NCI-H82 treated with DMSO at 0.1 percent for 48 hours (cell line): Measurements from ENCODE around the gene IZUMO1R.
"Not testable (repeated sequence)": the region's sequence is repeated elsewhere in the genome, so short reads cannot be mapped to it uniquely, and the experiment has no call there.

Experiments used
- DNase-seq: peaks from one replicate; lab custom pipeline; 2025; ENCODE audit not compliant: unreplicated experiment; lab: John Stamatoyannopoulos, UW

IZUMO1R gene

DNA sequence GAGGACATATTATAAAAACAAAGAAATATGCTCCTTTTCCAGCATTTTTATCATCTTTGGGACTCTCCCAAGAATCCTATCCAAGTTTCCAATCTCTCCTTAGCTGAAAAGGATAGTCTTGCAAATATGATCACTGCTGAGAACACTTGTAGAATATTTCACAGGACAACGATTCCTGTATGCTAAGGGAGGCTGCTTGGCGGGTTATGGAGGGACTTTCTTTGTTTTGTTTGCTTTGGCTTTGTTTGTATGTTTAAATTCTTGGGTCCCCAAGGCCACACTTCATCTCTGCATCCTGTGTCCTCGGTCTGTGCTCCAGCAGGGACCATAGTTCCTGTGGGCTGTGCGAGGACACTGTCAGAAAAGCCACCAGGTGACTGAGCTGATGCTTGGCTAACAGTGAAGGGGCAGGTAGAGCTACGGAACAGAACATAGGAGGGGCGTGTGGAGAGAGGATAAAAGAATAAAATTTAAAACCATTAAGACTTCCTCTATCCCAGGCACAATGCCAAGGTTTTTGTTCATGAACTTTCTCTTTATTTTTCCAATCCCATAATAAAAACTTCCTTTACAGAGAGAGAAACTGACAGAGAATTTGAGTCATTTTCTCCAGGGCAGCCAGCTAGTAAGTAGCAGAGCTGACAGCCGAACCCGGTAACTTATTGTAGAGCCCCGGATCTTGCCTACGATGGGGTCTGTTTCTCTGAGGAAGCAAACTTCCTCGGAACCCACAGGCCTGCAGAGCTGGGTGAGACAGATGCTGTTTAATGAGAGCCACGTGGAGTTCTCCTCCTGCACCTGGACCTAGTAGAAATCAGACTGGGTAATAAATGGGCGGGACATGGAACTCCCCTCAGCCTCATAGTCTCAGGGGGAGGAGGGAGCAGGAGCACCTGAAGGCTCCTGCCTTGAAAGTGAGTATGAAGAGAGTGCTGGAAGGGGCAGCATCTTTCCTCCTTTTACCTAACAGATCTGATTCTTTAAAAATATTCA, at the start of gene IZUMO1R:
IZUMO1R (plus strand) TSS at position 615 of the 993 bp plus-strand sequence. CDS start 1,057 bp downstream, outside the sequence.
- DNase-seq: no peak

DNA sequence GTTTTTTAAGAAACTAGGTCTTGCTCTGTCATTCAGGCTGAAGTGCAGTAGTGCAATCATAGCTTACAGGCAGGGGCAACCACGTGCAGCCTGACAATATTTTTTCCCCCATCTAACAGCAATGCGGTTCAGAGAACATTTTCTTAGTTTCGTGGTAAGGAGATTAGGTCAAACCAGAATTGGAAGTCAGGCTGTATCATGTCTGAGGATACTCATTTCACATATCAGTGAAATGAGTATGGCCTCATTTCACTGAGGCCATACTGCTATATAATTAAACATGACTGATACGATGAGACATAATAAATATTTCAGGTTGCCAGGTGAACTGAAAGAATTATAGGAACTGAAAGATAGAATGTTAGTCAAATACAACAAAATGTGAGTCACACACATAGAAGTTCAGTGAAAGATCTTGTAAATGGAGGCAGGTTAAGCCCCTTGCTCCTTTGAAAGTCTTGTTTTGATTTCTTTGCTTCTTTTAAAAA, 32.5 kb upstream of the IZUMO1R start:
- no peak for DNase-seq

DNA sequence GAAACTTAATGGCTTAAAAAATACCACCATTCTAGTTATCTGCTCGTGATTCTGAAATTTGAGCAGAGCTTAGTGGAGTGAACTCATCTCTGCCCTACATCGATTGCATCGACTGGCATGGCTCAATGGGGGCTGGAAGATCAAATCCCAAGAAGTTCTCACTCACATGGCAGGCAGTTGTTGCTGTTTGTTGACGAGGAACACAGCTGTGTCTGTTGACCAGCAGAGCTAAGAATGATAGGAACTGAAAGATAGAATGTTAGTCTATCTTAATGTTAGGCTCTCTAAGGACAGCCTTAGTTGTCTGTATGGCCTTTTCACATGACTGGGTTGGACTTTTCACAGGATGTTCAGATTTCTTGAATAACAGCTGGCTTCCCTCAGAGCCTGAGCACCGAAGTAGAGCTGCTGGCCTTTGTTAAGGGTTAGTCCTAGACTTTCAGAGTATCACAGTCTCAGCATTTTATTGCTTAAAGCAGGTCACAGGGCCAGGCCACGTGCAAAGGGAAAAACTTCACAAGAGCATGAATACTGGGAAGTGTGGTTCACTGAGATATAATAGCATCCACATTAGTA, 31.6 kb upstream of the IZUMO1R start:
- no peak for DNase-seq

DNA sequence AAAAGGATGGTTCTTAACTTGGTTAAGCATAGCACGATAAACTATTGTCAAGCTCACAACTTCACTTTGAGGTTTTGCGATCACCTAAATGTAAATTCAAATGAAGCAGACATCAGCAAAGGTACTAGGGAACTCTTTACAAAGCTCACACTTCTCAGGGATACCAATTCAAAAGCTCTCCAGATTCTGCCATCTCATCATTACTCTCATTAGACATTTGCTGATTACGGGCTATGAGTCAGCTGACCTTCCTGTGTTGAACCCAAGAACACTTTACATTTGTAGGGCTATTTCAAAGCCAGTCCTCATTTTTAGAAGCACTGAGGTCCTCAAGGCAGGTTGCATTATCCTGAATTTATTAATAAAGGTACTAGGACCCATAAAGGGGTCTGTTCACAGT, 28.4 kb upstream of the IZUMO1R start:
- no peak for DNase-seq

DNA sequence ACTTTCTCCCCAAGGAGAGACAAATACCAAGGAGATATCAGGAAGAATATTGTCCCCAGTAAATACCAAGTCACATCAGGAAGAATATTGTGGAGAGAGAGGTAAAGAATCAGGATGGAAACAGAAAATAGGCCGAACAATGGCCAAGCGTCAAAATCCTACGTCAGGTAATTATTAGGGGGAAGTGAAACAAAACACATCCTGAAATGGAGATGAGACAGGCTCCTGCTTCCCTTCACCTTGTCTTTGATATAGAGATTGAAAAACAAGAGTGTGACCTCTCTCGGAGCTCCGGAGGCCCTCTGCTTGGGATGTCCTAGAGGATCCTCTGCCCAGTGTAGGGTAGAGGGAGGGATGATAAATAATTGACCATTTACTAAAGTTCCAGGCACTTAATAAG, 27.4 kb upstream of the IZUMO1R start:
- DNase-seq: no peak

DNA sequence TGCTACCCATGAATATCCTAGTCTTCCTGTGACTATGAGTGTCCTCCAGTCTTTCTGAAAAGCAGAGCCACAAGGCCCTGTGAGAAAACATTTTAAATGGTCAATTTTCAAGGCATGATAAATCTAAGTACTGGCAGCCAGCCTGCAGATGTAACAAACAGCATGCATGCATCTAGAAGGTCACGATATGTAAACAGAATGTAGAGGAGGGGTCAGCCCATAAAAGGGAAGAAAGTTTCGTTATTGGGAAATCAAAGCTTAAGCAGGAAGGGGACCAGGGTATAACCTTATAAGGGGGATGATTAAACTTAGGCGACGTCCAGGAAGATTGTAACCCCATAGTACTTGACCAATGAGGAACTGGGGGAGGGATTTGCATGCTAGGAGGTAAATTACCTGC, 26.2 kb upstream of the IZUMO1R start:
- DNase-seq: not testable (repeated sequence)

DNA sequence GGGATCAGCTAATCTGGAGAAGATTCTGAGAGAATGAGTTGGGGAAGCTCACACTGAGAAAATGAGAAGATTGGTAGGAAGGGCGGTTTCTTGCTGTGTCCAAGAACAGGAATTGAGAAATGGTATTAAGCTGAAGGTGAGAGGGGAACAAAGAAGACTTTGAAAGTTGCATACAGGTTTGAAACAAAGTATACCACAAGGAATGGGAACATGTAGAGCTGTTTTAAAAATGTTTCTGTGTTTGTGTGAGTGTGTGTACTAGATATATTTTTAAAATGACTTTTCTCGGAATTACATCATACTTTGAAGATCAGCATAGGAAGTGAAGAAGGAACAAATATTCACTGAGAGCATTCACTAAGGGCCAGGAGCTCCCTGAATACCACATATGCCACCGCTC, 24.4 kb upstream of the IZUMO1R start:
- no peak for DNase-seq

DNA sequence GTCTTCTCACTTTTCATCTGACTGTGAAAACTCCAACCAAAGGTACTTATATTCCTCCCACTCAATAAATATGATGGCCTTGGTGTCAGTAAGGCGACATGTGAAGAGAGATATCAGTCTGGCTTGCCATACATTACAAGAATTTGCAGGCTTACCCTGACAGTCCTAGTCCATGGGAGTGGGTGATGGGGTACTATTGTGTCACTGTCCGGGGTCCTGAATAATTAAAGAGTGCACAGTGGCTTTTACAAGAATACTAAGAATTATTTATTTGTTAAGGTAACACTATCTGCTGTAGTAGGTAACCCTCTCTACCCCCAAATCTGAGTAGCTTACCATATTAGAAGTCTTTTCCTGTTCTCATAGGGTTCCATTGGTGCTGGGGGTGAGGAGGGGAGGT, 23.1 kb upstream of the IZUMO1R start:
- no peak for DNase-seq

DNA sequence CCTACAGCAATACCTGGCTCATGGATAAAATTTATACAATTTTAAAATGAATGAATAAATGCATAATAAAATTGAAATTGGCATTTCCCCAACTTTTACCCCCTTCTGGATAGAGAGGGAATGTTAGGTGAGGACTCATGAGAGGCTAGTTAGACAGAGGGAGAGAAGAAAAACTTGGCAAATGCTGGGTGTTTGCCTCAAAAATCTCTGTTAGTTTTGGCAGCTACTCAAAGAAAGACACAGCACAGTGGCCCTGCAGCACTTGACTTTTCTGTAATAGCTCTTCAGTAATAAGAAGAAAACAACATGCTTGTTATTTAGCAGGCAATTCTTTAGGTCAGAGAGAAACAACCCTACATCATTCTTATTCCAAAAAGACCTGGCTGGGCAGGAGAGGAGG, 20.7 kb upstream of the IZUMO1R start:
- no peak for DNase-seq

DNA sequence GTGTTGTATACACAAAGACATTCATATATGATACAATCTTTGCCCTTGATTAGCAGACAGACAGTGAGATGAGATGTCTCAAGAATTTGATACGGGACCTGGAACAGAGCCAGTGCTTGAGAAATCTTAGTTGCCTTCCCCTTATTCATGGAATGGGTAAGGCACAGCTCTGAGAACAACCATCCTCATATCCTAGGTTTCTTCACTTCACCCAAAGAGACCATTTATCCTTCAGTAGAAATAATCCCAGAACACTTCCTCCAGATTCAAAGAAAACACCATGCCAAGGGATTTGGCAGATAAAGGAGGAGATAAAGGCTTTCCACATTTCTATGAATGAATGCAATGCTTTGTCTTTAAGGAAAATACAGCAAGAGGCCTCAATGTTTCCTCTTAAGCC, 8.8 kb upstream of the IZUMO1R start:
- no peak for DNase-seq

DNA sequence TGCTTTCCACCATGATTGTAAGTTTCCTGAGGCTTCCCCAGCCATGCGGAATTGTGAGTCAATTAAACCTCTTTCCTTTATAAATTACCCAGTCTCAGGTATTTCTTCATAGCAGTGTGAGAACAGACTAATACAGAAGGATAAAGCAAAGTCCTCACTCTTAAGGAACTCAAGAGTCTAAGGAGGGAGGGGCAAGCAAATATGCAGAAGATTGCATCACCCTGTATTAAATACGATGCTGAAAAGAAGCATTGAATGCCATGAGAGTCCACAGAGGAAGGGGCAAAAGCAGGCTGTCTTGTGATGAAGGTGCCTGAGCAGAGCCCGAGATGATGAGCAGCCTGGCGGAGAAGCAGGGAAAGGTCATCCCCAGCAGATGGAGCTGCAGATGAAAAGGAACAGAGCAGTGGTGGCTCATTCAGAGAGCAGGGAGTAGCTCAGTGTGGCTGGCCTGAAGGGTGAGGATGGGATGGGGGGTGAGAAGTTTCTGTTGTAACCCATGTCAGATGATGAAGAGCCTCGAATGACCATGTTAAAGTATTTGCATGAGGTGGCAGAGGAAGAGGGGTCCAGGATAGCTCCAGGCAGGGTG, 6.3 kb upstream of the IZUMO1R start:
- no peak for DNase-seq

DNA sequence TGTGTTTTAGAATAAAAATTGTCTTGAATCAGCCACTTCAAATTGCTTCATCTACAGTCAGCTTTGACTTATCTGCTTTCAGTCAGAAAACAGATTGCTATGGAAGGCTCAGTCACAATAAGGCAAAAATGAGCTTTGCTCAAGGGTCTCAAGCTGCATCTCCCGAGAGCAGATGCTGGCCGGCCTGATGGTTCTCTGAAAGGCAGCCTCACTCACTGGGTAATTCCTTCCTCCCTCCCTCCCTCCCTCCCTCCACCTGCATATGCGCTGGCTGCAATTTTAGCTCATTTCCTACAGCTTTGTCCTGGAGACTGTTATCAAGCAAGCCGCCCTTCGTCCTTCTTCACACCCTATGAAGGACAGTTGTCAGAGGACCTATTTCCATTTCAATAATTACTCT, 1.6 kb upstream of the IZUMO1R start:
- no peak for DNase-seq

DNA sequence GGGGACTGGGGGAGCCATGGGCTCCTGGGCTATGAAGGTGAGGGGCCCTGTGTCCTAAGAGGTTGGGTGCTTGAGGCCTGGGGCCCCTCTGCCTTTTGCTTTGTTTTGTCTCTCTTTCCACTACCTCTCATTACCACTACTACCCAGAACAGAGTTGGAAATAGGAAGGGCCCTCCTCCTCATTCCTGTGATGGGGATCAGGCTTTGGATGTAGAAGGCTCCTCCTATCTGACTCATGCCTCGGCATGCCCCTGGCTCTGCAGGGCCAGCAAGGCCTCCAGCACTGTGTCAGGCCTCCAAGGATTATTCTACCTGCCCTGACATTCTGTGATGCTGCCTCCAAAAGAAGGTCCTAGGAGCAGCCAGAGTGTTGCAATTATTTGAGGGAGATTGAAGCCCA, 766 bp downstream of the IZUMO1R start:
- DNase-seq: no peak

DNA sequence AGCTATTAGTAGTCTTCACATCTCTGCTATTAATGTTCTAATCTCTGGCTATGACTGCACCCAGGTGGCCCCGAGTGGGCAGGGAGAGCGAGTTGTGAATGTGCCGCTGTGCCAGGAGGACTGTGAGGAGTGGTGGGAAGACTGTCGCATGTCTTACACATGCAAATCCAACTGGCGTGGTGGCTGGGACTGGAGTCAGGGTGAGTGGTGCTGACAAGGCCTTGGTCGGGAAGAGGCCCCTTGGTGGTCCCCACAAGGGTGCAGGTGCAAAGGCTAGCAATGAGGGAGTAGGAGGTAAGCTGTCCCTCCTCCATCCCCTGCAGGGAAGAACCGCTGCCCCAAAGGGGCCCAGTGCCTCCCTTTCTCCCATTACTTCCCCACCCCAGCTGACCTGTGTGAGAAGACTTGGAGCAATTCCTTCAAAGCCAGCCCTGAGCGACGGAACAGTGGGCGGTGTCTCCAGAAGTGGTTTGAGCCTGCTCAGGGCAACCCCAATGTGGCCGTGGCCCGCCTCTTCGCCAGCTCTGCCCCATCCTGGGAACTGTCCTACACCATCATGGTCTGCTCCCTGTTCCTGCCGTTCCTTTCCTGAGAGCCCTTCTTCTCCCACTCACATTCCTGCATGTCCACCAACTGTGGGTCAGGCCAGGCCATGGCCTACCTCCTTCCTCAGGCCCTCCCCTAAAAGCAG, 2.9 kb downstream of the IZUMO1R start:
- no peak for DNase-seq

DNA sequence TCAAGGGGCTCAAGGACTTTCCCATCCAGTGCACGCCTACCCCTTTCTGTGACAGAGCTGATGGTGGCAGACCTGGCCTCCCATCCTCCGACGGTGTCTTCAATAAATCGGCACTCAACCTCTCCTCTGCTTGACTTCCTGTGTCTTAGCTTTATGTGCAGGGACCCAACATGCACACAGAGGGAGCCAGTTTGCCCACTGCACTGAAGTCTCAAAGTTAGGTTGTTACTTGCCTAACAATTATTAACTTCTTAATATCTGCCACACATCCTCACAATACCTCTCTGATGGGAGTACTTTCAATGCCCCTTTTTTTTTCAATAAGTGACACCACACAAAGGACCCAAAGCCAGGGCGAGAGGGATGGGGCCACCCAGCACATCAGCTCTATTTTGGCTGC, 3.6 kb downstream of the IZUMO1R start:
- DNase-seq: no peak

DNA sequence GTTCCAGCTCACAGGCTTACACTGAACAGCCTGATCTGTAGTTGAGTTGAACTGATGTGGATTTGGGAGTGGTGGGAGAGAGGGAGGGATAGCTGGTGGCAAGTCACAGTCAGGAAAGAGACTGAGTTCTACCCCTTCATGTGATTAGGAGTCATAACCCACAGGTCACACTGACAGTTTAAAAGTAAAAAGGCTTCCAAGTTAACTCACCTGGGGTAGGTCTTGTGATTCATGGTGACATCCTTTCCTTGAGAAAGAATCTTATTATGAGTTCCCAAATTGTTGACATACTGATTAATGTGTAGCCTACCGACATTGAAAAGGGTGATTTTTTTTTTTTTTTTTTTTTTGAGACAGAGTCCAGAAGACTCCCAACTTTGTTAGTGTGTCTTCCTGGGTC, 5.4 kb downstream of the IZUMO1R start:
- DNase-seq: no peak

DNA sequence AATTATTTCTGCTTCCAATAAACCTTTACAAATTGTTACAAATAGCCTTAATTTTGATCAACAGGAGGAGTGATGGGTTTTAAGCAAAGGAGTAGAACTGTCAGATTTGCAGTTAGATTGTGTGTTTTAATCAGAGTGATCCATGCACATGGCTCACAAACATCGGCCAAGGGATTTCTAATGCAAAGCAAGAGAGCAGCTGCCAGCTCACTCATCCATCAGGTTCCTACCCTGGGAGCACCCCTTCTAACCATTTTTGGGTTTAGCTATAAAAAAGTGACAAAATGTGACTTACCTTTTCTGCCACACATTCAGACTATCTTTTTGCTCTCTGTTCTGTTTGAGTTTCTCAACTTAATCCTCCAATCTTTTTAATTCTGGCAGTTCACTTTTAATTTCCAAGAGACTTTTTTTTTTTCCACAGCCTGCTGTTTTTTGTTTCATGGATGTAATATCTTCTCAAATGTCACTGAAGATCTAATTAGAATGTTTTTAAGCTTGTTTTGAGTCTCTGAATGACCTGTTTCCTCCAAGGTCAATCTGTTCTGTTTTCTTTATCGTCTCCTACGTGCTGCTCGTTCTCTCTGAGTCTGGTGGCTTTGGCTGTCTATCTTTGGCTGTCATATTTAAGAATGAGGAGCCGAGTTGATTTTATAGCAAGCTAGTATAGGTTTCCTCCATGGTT, 6.0 kb downstream of the IZUMO1R start:
- DNase-seq: peak; percentile 69

DNA sequence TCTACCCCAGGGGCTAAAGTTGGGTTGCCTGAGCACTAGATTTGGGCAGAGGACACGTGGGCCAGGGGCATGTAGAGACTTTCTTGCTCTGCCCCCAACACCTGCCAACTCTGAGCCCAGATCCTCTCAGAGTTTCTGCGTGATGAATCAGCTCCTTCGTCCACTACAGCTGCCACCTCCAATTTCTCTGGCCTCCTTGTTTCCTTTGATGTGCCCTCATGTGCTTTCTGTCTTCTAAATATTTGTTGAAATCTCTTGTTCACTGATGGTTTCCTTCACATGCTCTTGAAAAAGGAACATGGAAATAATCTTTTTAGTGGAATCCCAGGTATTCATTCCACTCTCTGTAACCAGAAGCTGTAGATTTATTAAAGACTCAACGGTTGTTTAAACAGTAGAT, 8.0 kb downstream of the IZUMO1R start:
- DNase-seq: no peak

DNA sequence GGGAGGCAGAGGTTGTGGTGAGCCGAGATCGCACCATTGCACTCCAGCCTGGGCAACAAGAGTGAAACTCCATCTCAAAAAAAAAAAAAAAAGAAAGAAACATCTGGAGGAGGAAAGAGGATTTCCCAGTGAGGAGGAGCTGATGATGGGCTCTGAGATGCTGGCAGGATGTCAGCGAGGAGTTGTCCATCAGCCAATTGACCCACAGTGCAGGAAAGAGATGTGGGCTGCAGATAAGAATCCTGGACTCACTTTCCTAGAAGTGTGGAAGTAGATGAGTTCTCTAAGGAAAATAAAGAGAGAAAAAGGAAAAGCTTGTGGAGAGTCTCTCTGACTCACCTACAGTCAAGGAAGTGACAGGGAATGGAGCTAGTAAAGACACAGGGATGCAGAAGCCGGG, 9.7 kb downstream of the IZUMO1R start:
- no peak for DNase-seq

DNA sequence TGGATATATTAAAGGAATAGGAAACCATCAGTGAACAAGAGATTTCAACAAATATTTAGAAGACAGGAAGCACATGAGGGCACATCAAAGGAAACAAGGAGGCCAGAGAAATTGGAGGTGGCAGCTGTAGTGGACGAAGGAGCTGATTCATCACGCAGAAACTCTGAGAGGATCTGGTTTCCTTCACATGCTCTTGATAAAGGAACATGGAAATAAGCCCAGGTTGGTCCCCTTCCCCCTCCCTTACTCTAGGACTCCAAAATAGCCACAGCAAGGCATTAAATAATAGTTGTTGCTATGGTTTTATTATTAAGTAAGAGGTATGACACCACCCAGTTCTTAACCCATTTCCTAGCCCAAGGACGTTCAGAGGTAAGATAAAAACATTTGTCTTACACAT, 11.3 kb downstream of the IZUMO1R start:
- no peak for DNase-seq

DNA sequence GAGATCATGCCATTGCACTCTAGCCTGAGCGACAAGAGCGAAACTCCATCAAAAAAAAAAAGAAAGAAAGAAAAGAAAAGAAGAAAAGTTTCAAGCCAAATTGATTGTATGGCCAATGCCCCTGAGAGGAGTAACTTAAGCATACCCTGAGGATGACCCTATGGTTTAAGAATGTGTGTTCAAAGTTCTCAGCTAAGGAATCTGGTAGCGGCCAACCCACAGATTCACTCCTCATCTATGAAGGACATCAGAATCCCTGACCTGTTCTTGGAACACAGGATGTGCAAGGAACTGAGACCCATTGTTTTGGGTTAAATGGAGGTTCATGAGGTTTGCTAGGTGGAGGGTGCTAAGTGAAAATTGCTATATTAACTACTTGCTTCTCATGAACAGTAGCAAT, 18.1 kb downstream of the IZUMO1R start:
- DNase-seq: no peak
